ENCODE results near the gene CDS2.

- no peak for TF ChIP-seq CTCF (conservative IDR thresholded peaks at IDR 0.05; ENCODE audit: low read depth, low read length)
- TF ChIP-seq EZH2 (IDR thresholded peaks at IDR 0.05; ENCODE audit: borderline replicate concordance, low read depth, low read length, poor library complexity, severe bottlenecking): no peak
Observed at GRCh38 chr20:5114403-5114802, 12.4 kb upstream of the CDS2 start.
